Measurements from ENCODE around the gene SPAG17.

The SPAG17 gene

DNA sequence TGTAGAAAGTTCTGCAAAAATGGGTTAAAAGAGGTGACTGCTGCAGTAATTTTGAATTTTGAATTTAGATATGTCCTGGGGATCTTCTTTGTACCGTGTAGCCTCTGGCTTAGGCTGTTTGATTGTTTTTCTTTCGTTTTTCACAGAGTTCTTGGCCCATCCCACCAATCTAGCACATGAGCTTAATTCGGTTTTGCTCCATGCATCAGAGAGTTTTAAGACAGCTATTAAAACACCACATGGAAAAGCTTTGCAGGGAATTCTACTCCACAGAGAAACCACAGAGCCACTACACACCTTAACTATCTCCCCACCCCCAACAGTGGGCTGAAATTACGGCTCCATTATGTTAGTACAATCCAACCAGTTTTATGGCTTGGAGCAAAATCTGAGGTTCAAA, 25.5 kb downstream of the SPAG17 start:
- no peak for DNase-seq

DNA sequence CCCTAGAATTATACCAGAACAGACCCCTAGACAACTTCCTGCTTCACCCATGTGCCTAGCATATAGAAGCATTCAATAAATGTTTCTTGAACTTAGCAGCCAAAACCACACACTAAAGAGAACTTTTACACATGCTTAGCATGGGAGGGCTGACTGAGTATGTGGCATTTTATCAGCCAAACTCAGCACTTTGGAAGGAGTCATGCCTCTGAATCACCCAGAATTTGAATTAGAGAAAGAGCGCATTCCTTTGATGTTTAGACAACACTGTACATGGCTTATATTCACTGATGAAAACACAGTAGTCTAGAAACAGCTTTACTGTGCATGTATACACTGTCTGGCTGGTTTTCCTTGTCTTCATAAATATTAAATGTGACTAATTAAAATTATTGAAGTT, 26.1 kb downstream of the SPAG17 start:
- DNase-seq: no peak

DNA sequence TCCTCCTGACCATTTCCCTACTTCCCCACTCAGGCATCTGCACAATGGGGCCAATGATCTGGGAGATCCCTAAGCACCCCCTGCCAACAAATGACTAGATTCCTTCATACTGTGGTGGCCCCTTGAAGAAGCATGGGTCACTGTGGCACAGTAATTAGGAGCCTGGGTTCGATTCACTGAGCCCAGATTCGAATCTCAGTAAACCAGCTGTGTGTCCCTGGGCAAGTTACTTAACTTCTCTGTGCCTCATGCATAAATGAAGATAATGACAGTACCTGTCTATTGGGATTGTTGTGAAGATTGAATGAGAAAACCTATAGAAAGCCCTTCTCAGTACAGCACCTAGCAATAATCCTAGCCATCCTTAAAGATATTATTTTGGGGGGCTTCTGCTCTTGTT, 27.5 kb downstream of the SPAG17 start:
- DNase-seq: no peak

DNA sequence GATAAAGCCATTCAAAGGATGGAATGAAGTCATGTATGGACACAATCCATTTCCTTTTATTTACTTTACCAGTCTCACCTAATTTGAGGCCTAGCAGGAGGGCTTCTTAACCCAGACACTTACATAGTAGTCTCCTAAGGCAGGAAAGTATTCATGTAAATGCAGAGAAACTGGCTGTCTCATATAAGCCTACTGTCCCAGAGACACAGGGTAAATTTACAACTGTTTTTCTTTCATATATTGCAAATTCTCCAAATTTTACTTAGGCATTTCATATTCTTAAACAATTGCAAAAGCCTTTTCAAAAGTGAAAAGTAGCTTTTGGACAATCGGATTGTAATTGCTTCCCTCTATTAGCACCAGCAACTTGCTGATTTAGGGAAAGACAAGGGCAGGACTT, 29.9 kb downstream of the SPAG17 start:
- no peak for DNase-seq

DNA sequence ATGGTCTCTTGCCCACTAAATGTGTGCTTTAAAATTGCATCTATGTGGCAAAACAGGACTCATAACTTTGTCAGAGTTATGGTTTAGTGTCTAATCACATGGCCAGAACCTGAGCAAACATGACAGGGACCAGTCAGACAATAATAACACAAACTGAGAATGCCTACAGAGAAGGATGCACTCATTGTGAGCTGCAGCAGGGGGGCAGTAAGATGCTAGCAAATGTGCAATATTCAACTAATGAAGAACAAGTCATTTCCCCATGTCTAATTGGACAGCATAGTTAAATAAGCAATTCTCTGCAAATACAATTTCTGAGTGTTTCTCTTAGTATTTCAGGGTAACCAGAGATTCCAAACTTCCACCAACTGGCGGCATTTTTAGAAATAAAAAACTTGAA, 30.8 kb downstream of the SPAG17 start:
- DNase-seq: no peak

DNA sequence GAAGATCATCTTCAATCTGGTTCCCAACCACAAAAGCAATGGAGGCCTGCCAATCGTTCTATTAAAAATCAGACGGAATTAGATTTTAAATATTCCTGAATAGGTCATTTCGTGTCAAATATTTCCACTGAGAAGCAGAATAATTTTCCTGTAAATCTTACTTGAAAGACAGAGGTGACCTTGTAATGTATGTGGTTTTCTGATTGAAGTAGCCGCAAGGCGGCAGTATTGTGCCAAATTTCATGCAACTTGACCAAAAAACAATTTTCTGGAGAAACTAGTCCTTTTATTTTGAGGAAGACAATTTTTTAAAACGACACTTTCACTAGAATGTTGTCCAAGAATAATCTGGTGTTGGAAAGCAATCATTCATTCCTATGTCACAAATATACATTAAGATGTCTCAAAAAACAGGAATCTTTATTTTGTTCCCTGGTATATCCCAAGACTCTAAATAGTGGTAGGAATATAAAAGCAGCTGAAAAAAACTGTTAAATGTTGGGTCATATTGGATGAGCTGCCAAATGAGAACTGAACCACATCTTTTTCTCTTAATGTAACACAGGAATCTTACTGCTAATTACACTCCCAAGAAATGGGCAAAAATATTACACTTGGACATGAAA, 33.6 kb downstream of the SPAG17 start:
- DNase-seq: peak; percentile 27 to 35

DNA sequence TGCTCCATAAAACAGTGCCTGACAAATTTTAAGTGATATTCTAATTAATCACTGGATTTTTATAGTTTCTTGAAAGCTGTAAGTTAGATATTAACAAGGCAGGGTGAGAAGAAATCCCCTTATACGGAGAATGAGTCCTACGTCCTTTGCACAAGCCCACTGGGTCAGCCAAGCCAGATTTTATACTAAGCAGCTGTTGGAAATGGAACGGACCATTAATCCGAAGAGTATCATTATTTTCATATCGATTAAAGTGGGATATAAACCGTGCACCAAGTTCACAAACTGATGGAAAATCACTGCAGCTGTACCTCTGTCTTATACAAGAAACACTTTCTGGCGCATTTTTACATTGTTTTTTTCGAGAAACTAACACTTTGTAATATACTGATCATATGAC, 35.2 kb downstream of the SPAG17 start:
- DNase-seq: no peak

DNA sequence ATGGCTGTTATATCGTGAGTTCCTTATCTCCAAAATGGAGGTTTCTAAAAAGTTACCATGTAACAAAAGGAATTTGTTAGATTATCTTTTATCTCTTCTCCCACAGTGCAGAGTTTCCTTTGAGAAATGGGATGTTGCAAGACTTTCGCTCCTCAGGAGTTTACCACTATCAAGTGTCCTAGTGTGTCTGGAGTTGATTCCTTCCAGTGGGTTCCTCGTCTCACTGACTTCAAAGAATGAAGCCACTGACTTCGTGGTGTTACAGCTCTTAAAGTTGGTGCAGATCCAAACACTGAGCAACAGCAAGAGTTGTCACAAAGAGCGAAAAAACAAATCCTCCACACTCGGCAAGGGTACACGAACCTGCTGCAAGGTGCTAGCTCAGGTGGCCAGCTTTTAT, 37.0 kb downstream of the SPAG17 start:
- no peak for DNase-seq

DNA sequence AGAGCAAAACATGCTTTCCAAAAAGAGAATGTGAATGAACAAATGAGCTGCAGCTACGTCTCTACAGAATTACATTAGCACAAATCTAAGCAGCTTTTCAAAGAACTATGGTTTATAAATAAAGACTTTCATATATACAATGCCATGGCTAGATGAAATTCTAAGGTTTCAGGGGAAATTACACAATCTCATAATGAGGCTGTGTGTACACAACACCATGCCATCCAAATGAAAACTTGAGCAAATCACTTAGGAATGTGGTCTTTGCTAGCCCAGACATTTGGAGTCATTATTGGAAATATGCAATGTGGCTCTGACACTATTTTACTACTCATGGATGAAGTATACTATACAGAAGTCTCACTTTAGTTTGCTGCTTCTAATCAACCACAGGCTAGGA, 37.5 kb downstream of the SPAG17 start:
- DNase-seq: no peak

DNA sequence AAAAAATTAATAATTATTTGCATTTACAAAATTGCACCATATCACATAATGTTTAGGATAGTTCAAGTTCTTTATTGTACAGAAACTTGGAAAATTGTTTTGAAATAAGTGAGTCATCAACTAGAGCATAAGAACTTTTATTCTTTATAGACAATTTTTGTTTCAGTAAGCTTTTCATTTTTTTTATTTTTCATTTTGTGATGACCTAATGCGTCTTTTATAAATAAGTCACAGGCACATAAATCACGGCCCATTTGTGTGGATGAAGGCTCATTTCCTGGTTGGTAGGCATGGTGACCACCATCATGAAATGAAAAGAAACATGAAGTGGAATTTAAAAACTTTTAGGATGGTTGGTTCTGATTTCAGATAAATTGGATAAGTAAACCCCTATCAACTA, 39.3 kb downstream of the SPAG17 start:
- DNase-seq: no peak

DNA sequence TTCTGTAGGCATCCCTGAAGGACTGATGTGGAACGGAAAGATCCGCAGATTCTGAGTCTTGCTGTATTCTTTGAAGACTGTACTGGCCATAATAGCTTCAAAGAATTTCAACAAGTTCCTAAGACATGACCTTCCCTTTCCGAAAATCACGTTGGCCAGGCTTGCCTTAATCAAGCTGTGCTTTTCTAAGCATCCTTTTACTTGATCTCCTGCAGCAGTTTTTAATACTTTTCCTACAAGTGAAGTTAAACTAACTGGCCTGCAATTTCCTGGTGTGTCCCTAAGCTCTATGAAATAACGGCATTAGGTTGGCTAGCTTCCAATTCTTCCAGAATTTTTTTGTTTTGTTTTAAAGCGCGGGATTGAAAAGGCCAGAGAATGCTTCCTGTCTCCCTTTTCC, 40.3 kb downstream of the SPAG17 start:
- no peak for DNase-seq

DNA sequence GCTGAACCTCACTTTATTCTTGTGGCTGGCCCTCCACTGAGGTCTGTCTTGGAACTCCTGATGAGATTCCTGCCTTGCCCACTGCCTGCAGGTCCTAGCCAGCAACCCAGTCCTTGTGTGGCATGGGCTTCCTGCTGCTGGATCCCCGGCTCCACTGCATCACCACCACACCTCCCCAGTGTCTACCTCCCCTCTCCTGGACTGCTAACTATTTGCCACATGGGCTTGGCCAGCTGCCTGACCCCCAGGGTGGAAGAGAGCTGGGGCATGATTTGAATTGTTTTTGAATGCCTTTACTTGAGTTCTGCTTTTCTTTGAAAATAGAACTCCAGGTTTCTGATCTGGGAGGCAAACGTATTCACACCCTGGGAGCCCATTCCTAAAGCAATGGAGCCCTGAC, 41.2 kb downstream of the SPAG17 start:
- no peak for DNase-seq

DNA sequence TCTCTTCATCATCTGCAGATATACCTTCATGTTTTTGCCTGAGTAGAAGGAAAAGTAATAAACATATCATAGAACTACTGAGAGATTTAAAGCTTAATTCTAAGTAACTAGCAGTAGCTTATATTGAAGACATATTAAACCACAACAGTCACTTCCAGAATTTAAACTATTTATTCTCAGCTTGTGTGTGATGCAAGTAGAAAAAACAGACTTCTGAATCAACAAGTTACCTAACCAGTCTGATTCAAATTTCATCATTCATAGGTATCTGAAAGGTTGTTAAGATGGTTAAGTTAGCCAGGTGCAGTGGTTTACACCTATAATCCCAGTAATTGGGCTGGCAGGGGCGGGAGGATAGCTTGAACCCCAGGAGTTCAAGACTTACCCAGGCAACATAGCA, 41.9 kb downstream of the SPAG17 start:
- no peak for DNase-seq

DNA sequence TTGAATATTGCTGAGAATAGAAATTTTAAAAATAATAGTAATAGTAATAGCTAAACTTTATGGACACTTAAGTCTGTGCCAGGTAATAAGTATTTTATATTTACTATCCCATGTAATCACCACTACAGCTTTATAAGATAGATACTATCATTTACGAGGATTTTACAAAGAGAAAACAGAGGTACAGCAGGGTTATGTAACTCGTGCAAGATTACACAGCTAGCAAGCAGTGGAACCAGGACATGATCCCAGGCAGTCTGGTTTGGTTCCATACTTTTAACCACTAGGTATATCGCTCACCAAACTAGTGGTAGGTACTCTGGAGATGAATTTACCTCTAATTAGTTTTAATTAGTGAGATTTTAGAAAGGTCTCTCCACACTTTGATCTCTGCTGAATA, 42.5 kb downstream of the SPAG17 start:
- DNase-seq: no peak

DNA sequence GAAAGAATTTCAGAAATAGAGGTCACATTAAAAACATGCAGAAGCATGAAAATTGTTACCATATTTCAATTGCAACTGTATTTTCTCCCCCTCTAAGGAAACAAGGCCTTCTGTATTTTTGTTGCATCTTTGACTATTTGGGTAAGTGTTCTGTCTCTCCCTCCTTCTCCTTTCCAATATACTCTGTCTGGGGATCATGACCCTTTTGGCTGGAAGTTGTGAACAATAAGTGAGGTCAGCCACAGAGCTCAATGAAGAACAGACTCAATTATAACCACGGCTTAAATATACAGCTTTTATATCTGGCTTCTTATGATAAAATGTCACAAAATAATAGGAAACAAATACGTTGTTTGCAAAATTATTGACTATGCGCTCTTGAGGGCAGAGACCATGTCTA, 47.1 kb downstream of the SPAG17 start:
- no peak for DNase-seq

DNA sequence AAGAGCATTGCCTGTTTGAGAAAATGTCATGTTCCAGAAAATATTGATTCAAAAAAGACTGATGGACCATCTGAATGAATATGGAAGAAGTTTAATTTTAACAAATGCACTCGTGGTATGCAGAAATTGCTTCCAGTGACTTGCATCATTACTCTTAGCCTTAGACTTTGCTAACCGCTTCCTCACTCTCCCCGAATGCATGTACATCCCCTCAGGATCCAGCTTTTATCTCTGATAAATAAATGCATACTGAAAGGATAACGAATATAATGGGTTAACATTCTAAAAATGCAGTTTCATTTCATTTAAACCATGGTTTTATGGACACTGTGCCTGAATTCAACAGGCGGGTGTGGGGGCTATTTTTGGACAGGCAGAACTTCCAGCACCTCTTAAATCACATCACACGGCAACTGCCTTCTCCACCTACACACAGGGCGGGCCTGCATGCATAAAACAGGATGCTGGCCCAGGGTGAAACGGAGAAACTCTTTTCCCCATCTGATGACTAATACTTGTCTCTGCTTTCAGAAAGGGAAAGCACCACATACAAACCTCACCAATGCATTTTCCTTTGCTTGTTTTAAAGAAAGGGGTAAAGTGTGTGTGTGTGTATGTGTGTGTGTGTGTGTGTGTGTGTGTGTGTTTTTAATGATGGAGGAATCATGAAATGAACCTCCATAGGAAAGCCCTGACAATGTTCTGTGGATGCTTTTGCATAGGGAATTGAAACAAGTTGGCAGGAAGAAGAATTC, 48.7 kb downstream of the SPAG17 start:
- peak; percentile 9 to 14 for DNase-seq

DNA sequence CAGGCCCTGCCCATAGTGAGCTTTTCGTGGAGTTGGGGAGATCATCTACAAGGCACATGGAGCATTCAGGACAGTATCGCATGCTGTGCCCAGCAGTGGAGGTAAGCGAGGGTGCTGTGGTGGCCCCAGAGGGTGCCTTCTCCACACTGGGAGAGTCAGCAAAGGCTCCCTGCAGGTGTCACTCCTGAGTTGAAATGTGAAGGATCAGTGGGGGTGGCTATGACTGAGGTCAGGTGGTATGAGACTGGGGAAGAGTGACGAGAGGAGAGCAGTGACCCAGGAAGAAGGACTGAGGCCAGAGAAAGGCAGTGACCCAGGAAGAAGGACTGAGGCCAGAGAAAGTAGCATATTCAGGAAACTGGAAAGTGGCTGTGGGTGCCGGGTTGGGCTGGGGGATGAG, 53.0 kb downstream of the SPAG17 start:
- DNase-seq: no peak

DNA sequence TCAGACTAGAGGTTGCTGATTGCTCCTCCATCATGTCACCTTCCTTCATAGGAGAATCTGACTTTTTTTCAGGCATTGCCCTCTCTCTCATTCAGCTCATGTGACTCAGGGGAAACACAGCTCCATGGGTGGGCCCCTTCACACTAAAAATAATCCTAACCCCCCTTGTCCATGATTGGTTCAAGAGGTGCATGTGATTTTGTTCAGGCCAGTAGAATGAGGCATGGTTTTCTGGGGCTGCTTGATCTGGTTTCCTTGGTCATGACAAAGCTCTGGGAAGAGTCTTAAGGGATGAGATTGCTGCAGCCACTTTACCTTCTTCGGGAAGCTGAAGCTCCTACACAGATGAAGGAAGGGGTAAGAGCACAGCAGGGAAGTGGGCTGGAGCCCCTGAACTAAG, 56.3 kb downstream of the SPAG17 start:
- no peak for DNase-seq

DNA sequence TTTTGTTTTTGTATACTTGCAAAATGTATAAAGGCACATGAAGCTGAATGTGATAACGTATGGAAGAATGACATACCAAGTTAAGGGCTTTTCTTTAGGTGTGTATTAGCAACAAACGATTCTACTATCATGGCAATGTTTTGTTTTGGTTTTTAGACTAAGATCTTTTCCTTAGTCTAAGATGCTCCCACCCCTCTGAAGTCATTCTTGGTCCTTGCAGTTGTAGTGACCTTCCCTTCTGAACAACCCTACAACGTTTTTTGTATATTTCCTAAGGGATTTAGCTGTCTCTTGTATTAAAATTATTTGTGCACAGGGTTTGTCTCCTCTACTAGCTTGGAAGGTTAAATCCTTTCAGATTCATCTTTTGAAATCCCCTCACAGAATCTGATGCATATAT, 61.0 kb downstream of the SPAG17 start:
- DNase-seq: no peak

DNA sequence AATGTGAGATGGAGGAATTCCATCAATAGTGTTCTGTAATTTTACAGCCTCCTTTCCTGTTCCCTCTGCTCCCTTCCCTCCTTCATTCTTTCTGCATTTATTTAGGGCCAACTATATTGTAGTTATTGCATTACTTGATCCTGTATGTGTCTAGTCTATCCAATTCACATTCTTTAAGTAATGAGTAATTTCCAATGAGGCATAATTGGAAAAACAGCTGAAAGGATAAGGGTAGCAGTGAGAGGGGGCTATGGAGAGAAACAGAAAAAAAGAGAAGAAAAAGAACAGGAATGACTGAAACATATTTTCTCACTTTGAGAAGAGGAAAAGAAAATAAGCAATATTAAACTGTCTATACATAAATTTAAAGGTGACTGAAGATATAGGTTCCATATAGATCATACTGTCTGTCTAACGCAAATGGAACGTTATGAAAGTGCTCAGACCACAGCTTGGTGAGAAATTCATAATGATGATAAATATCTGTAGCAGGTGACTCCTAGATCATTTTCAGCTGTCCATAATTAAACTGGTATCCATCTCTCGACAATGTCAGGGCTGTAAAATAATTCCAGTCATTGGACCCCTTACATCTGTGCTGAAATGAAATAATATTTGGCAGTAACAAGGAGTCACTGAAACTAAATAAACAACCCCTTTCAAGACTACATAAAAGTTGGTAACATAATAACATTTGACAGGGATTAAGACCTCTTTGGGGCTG, 61.8 kb downstream of the SPAG17 start:
- DNase-seq: no peak

DNA sequence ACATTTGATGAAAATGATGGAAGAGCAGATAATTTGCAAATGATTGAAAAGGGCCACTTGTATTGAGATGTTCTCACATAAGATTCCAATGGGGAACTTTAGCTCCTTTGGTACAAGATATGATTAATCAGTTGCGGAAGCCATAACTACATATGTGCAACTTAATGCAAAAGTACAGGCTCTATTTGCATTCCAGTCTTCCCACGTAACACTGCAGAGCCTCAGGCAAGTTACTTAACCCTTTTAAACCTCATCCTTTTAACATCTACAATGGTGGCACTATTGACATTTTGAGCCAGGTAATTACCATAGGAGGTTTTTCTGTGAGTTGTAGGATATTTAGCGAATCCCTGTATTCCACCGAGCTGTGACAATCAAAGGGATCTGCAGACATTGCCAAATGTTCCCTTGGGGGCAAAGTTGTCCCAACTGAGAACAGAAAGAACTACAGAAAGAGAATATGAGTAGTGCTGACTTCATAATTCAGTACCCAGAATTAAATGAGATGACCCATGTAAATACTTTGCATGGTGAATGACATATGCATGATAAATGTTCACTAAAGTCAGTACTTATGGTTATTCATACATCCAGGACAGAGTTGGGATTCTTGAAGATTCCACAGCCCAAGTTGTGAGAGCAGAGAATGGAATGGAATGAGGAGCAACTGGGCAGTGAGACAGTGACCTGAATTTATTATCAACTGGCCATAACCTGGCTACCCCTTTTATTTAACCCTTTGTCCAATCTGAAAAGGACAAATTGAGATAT, 62.6 kb downstream of the SPAG17 start:
- no peak for DNase-seq

DNA sequence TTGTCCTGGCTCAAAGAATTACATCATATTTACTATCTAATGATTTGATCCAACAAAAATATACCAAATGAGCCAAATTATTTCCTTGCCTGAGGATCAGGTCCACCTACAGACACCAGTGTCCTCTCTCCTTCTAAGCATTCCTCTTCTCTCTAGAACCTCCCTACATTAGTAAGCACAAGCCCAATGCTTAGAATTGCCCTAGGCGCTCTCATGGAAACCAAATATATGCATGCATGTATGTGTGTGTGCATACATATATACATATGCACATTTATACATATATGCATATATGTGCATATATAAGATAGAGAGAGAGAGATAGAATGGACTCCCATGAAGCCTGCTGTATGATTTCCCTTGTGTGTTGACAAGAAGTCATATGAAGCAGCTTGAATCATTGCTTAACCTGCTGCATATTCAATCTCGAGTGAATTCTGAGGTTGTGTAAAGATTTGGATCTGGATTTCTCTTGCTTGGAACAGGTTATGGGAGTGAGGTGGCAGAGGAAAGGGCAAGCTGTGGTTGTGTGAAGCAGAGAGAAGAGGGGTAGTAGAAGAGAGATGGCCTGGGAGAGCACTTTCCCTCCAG, 66.1 kb downstream of the SPAG17 start:
- no peak for DNase-seq

DNA sequence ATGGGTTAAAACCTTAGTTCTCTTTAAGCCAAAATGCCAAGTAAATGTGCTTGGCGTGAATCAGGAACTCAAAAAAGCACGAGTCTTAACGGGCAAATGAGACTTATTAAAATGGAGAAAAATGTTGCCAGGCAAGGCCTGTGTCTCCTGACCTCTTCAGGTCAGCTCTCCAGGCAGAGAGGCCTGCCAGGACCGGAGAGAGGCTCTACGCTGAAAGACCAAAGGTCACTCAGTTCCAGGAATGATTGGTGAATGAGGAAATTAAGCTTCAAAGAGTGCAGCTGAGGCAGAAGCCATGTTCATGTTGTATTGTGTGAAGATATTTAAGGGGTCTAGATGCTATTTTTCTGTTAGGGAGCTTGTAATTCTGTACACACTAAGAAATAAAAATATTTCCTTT, 66.6 kb downstream of the SPAG17 start:
- no peak for DNase-seq
